Naive B cell (primary cell): Measurements from ENCODE around the gene WBP1L. TPM values are rescaled to one million over a fixed set of nuclear protein-coding genes. Genes with fewer than 3 reads are reported as not detected.

Source experiments
- ATAC-seq, 2 donors: fragments of 150-1000 bp; cut with Tn5 transposase; 2 replicates each; pipeline ENCODE4 v1.10.0; 2021; ENCODE audit warnings: low read depth in 2 of 2, mild to moderate bottlenecking in 2 of 2, moderate library complexity in 2 of 2
- DNase-seq: peaks from one replicate; pipeline ENCODE4 v3.0.0; 2022
- H3K27ac Mint-ChIP-seq, 6 donors: one replicate each; pipeline ENCODE4 v1.8.0; 2020 to 2022; ENCODE audit warnings: mild to moderate bottlenecking in 6 of 6, mixed read lengths in 6 of 6, moderate library complexity in 5 of 6, inconsistent platforms in 2 of 6
- H3K27me3 Mint-ChIP-seq, 3 donors: one replicate each; pipeline ENCODE4 v1.8.0; 2021 to 2022; ENCODE audit warnings: mixed read lengths in 3 of 3, mild to moderate bottlenecking in 1 of 3
- H3K36me3 Mint-ChIP-seq, 2 donors: one replicate each; pipeline ENCODE4 v1.8.0; 2020 to 2022; ENCODE audit warnings: mixed read lengths in 2 of 2, inconsistent platforms in 1 of 2, mild to moderate bottlenecking in 1 of 2
- H3K4me1 Mint-ChIP-seq, 3 donors: one replicate each; pipeline ENCODE4 v1.8.0; 2020 to 2022; ENCODE audit warnings: mixed read lengths in 3 of 3, inconsistent platforms in 1 of 3, mild to moderate bottlenecking in 1 of 3, moderate library complexity in 1 of 3
- H3K4me3 Mint-ChIP-seq, 8 donors: one replicate each; pipeline ENCODE4 v1.8.0; 2020 to 2022; ENCODE audit warnings: mild to moderate bottlenecking in 8 of 8, mixed read lengths in 8 of 8, moderate library complexity in 8 of 8, inconsistent platforms in 2 of 8
- H3K9me3 Mint-ChIP-seq, 7 donors: one replicate each; pipeline ENCODE4 v1.8.0; 2020 to 2022; ENCODE audit warnings: mixed read lengths in 7 of 7, mild to moderate bottlenecking in 5 of 7, inconsistent platforms in 2 of 7, moderate library complexity in 1 of 7
- polyA plus RNA-seq, 6 donors: library from polyadenylated mRNA; unstranded; fragments of 300-500 nt; fragmentation: Illumina TruSeq; gene quantifications; one replicate each; pipeline ENCODE4 v1.2.3, GENCODE V29; 2021; ENCODE audit warnings: low read depth in 6 of 6

WBP1L gene
- polyA plus RNA-seq, 6 donors from 2014 or later = 26.0 to 34.2 (median 29.7) TPM

- peaks cover 0 to 6% of the 10 kb centered on the region in 2 donors for H3K36me3 Mint-ChIP-seq
- no peaks in the 10 kb centered on the region for H3K27me3 Mint-ChIP-seq
- H3K9me3 Mint-ChIP-seq = peaks cover 0 to 1% (median 0%) of the 10 kb centered on the region in 7 donors
- H3K27ac Mint-ChIP-seq = peak overlapping the region in 2 of 6 donors; percentile 73 to 81
- ATAC-seq (no peak), DNase-seq (no peak)
- H3K4me3 Mint-ChIP-seq = peak overlapping the region in 1 of 8 donors; percentile 66
- peaks cover 32 to 53% (median 51%) of the 10 kb centered on the region in 3 donors for H3K4me1 Mint-ChIP-seq
Measured at GRCh38 chr10:102799691-102800471, 56.1 kb downstream of the WBP1L start.

- no peak for ATAC-seq
- H3K4me1 Mint-ChIP-seq = peaks cover 25 to 44% (median 43%) of the 10 kb centered on the region in 3 donors
- no peak overlapping the region for H3K4me3 Mint-ChIP-seq
- no peak for DNase-seq
- peak overlapping the region in 3 of 6 donors; percentile 2 to 86 (median 49) for H3K27ac Mint-ChIP-seq
- H3K9me3 Mint-ChIP-seq = peaks cover 0 to 1% (median 0%) of the 10 kb centered on the region in 7 donors
- H3K27me3 Mint-ChIP-seq = no peaks in the 10 kb centered on the region
- peaks cover 0 to 6% of the 10 kb centered on the region in 2 donors for H3K36me3 Mint-ChIP-seq
Measured at GRCh38 chr10:102800611-102801335, 57.0 kb downstream of the WBP1L start.

- ATAC-seq (no peak), DNase-seq (no peak)
- H3K36me3 Mint-ChIP-seq = peaks cover 0 to 6% of the 10 kb centered on the region in 2 donors
- peaks cover 20 to 37% (median 35%) of the 10 kb centered on the region in 3 donors for H3K4me1 Mint-ChIP-seq
- peak overlapping the region in 2 of 6 donors; percentile 26 to 86 for H3K27ac Mint-ChIP-seq
- peaks cover 0 to 1% (median 0%) of the 10 kb centered on the region in 7 donors for H3K9me3 Mint-ChIP-seq
- H3K4me3 Mint-ChIP-seq = no peak overlapping the region
- no peaks in the 10 kb centered on the region for H3K27me3 Mint-ChIP-seq
Measured at GRCh38 chr10:102801496-102801895, 57.7 kb downstream of the WBP1L start.

GRCh38 chr10:102801978-102802377 is 58.2 kb downstream of the WBP1L start:
- Mint-ChIP-seq H3K36me3 (peaks cover 0 to 6% of the 10 kb centered on the region in 2 donors), H3K4me1 (peaks cover 15 to 33% (median 30%) of the 10 kb centered on the region in 3 donors)

GRCh38 chr10:102802920-102803534 is 59.3 kb downstream of the WBP1L start:
- peaks cover 0 to 6% of the 10 kb centered on the region in 2 donors for H3K36me3 Mint-ChIP-seq
- H3K27ac Mint-ChIP-seq = peak overlapping the region in 4 of 6 donors; percentile 13 to 84 (median 48)
- peaks cover 0 to 1% (median 0%) of the 10 kb centered on the region in 7 donors for H3K9me3 Mint-ChIP-seq
- no peaks in the 10 kb centered on the region for H3K27me3 Mint-ChIP-seq
- ATAC-seq = no peak
- H3K4me3 Mint-ChIP-seq = no peak overlapping the region
- no peak for DNase-seq
- peaks cover 15 to 23% (median 21%) of the 10 kb centered on the region in 3 donors for H3K4me1 Mint-ChIP-seq

More at GRCh38 chr10:102801978-102802377, 58.2 kb downstream of the WBP1L start:
- ATAC-seq (no peak), DNase-seq (no peak)
- Mint-ChIP-seq H3K4me3 (peak overlapping the region in 2 of 8 donors; percentile 22 to 24), H3K9me3 (peaks cover 0 to 1% (median 0%) of the 10 kb centered on the region in 7 donors), H3K27me3 (no peaks in the 10 kb centered on the region), H3K27ac (peak overlapping the region; percentile 24 to 95 (median 82))

GRCh38 chr10:102804382-102805055 is 60.8 kb downstream of the WBP1L start:
- H3K9me3 Mint-ChIP-seq = peaks cover 0 to 1% (median 0%) of the 10 kb centered on the region in 7 donors
- H3K27me3 Mint-ChIP-seq = no peaks in the 10 kb centered on the region
- ATAC-seq (no peak), DNase-seq (no peak)
- peak overlapping the region in 1 of 6 donors; percentile 30 for H3K27ac Mint-ChIP-seq
- H3K4me3 Mint-ChIP-seq = no peak overlapping the region
- peaks cover 0 to 6% of the 10 kb centered on the region in 2 donors for H3K36me3 Mint-ChIP-seq
- peaks cover 15 to 22% (median 21%) of the 10 kb centered on the region in 3 donors for H3K4me1 Mint-ChIP-seq

- DNase-seq (no peak), ATAC-seq (no peak)
- Mint-ChIP-seq H3K27me3 (no peaks in the 10 kb centered on the region), H3K27ac (peak overlapping the region in 3 of 6 donors; percentile 48 to 77 (median 53)), H3K9me3 (no peaks in the 10 kb centered on the region), H3K36me3 (peaks cover 0 to 6% of the 10 kb centered on the region in 2 donors), H3K4me1 (peaks cover 10 to 17% (median 11%) of the 10 kb centered on the region in 3 donors), H3K4me3 (no peak overlapping the region)
Measured at GRCh38 chr10:102808380-102808779, 64.6 kb downstream of the WBP1L start.

- Mint-ChIP-seq H3K4me1 (peaks cover 7 to 33% (median 8%) of the 10 kb centered on the region in 3 donors), H3K4me3 (no peak overlapping the region), H3K27me3 (no peaks in the 10 kb centered on the region), H3K36me3 (no peaks in the 10 kb centered on the region), H3K9me3 (no peaks in the 10 kb centered on the region), H3K27ac (peak overlapping the region in 3 of 6 donors; percentile 3 to 77 (median 67))
- ATAC-seq = no peak
- DNase-seq = no peak
Measured at GRCh38 chr10:102811346-102811745, 67.6 kb downstream of the WBP1L start.

GRCh38 chr10:102812231-102812876 is 68.6 kb downstream of the WBP1L start:
- Mint-ChIP-seq H3K36me3 (no peaks in the 10 kb centered on the region), H3K9me3 (no peaks in the 10 kb centered on the region), H3K4me1 (peaks cover 7 to 33% (median 7%) of the 10 kb centered on the region in 3 donors), H3K27ac (peak overlapping the region; percentile 33 to 94 (median 78)), H3K4me3 (peak overlapping the region in 1 of 8 donors; percentile 32), H3K27me3 (no peaks in the 10 kb centered on the region)
- DNase-seq = no peak
- ATAC-seq = peak in 1 of 2 donors; percentile 89

- no peak for ATAC-seq
- H3K9me3 Mint-ChIP-seq = no peaks in the 10 kb centered on the region
- peak overlapping the region in 4 of 6 donors; percentile 70 to 88 (median 80) for H3K27ac Mint-ChIP-seq
- H3K27me3 Mint-ChIP-seq = no peaks in the 10 kb centered on the region
- no peak for DNase-seq
- peaks cover 7 to 33% (median 7%) of the 10 kb centered on the region in 3 donors for H3K4me1 Mint-ChIP-seq
- H3K4me3 Mint-ChIP-seq = peak overlapping the region in 1 of 8 donors; percentile 13
- H3K36me3 Mint-ChIP-seq = no peaks in the 10 kb centered on the region
Measured at GRCh38 chr10:102813017-102813541, 69.3 kb downstream of the WBP1L start.

- no peak overlapping the region for H3K4me3 Mint-ChIP-seq
Measured at GRCh38 chr10:102813734-102814452, 70.1 kb downstream of the WBP1L start.

More at GRCh38 chr10:102813734-102814452, 70.1 kb downstream of the WBP1L start:
- Mint-ChIP-seq H3K27me3 (no peaks in the 10 kb centered on the region), H3K4me1 (peaks cover 9 to 36% (median 10%) of the 10 kb centered on the region in 3 donors), H3K9me3 (no peaks in the 10 kb centered on the region), H3K27ac (peak overlapping the region in 3 of 6 donors; percentile 67 to 88 (median 85)), H3K36me3 (no peaks in the 10 kb centered on the region)
- ATAC-seq (peak in 1 of 2 donors; percentile 34), DNase-seq (no peak)
